Muscle of leg (tissue), 11 donors: ENCODE results near the gene SLC25A43. TPM values are rescaled to one million over a fixed set of nuclear protein-coding genes. Genes with fewer than 3 reads are reported as not detected.
A peak's percentile ranks its signal among the peaks of the same experiment; 100 is the strongest.
"Not testable (repeated sequence)": the region's sequence is repeated elsewhere in the genome, so short reads cannot be mapped to it uniquely, and the experiment has no call there.

Source experiments
- DNase-seq: peaks from one replicate; pipeline ENCODE4 v3.0.0; 2013
- H3K27ac ChIP-seq: one replicate; pipeline ENCODE4 v1.5.1; 2013; ENCODE audit warnings: mild to moderate bottlenecking, low read length, control low read depth
- H3K27me3 ChIP-seq: one replicate; pipeline ENCODE4 v1.6.1; 2013; ENCODE audit warnings: low read length; ENCODE audit not compliant: control insufficient read depth, insufficient read depth
- H3K36me3 ChIP-seq: one replicate; pipeline ENCODE4 v1.6.1; 2013; ENCODE audit warnings: low read length; ENCODE audit not compliant: control insufficient read depth, insufficient read depth
- H3K4me1 ChIP-seq: one replicate; pipeline ENCODE4 v1.6.1; 2013; ENCODE audit warnings: low read length; ENCODE audit not compliant: control insufficient read depth, insufficient read depth
- H3K4me3 ChIP-seq: one replicate; pipeline ENCODE4 v1.5.1; 2013; ENCODE audit warnings: low read length, control low read depth
- H3K9me3 ChIP-seq: replicated peaks from 2 replicates; pipeline ENCODE4 v1.6.1; 2013; ENCODE audit warnings: low read depth, low read length; ENCODE audit not compliant: control insufficient read depth
- WGBS: methylation state at CpG from one replicate; pipeline ENCODE4 v1.1.5; 2013; ENCODE audit warnings: missing lambda C conversion rate; ENCODE audit not compliant: insufficient coverage; 5-methylcytosine and 5-hydroxymethylcytosine counted together
- polyA plus RNA-seq, 8 donors: library from polyadenylated mRNA; unstranded; fragments of 120-200 nt; gene quantifications; one replicate each; pipeline versions ENCODE4 v1.2.1 to v1.2.3, GENCODE V29; 2013; ENCODE audit warnings: inconsistent platforms in 1 of 8, low replicate concordance in 1 of 8; ENCODE audit not compliant: insufficient read length in 8 of 8, insufficient read depth in 1 of 8
- total RNA-seq: library from RNA; stranded (reverse); fragments of 120-200 nt; gene quantifications from one replicate; pipeline ENCODE4 v1.2.4, GENCODE V29; 2013

Gene SLC25A43
- total and polyA plus RNA-seq, 9 donors, result 3.9 to 11.7 (median 7.5) TPM

DNA sequence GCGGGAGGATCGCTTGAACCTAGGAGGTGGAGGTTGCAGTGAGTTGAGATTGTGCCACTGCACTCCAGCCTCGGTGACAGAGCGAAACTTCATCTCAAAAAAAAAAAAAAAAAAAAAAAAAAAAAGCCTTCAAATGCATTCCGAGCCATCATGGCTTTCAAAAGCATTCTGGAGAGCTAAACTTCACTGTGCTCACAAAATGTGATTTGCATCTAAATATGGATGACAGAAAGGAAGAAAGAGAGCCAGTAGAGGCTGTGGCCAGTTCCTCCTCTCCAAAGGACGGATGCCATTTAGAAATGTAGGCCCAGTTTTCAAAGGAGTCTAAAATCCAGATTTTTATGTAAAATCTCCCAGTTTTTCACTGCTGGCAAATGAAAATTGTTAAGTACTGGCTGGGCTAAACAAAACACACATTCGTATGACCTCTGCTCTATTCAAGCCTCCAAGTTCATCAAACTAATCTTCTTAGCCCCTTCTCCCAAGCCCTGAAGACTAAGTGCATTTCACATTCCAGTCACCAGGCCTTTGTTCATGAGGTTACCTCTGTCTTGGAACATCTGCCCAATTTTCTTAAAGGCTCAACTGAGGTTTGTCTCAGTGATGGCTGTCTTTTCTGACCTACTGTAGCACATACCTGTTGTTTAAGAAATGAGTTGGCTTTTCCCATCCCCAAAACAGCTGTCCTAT is 22.0 kb downstream of the SLC25A43 start:
- DNase-seq, result no peak
- H3K4me3 ChIP-seq, result no peak overlapping the region
- 63% methylated on average over 2 of the region's 7 CpGs for WGBS
- H3K9me3 ChIP-seq, result no peaks in the 10 kb centered on the region
- H3K36me3 ChIP-seq, result peaks cover 4% of the 10 kb centered on the region
- H3K4me1 ChIP-seq, result no peaks in the 10 kb centered on the region
- H3K27ac ChIP-seq, result no peak overlapping the region
- H3K27me3 ChIP-seq, result no peaks in the 10 kb centered on the region

- DNase-seq, result peak; percentile 64
- Histone ChIP-seq H3K36me3 (peaks cover 4% of the 10 kb centered on the region), H3K9me3 (no peaks in the 10 kb centered on the region), H3K4me3 (no peak overlapping the region), H3K27ac (no peak overlapping the region), H3K4me1 (no peaks in the 10 kb centered on the region), H3K27me3 (peaks cover 3% of the 10 kb centered on the region)
- 96% methylated on average over 11 of the region's 14 CpGs for WGBS
Observed at GRCh38 chrX:119423631-119424030, 24.5 kb downstream of the SLC25A43 start.

DNA sequence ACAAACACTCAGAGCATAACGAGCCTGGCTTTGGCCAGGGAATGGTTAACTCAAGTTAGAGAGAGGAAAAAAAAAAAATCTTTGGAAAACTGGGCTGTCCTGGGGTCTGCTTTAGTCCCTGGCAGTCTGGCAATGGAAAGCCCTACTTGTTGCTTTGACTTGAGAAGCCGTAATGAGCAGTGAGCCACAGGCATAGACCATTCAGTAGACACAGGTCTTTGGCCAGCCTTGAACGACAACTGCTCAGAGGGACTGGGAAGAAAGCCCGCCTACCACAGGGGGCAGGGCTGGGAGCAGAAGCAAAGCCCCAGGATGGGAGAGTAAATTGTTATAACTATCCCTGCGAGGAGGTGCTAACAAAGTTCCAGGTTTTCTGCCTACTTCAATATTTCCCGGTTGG is 25.9 kb downstream of the SLC25A43 start:
- no peak for DNase-seq
- H3K27ac ChIP-seq, result no peak overlapping the region
- no peaks in the 10 kb centered on the region for H3K4me1 ChIP-seq
- no peaks in the 10 kb centered on the region for H3K9me3 ChIP-seq
- no peak overlapping the region for H3K4me3 ChIP-seq
- H3K27me3 ChIP-seq, result peaks cover 3% of the 10 kb centered on the region
- no peaks in the 10 kb centered on the region for H3K36me3 ChIP-seq
- 70% methylated on average over 3 of the region's 6 CpGs for WGBS

- Histone ChIP-seq H3K27ac (no peak overlapping the region), H3K27me3 (peaks cover 3% of the 10 kb centered on the region), H3K36me3 (no peaks in the 10 kb centered on the region), H3K4me1 (no peaks in the 10 kb centered on the region), H3K9me3 (no peaks in the 10 kb centered on the region), H3K4me3 (no peak overlapping the region)
- DNase-seq, result peak; percentile 24
- 70% methylated on average over 6 of the region's 9 CpGs for WGBS
Observed at GRCh38 chrX:119427024-119427794, 28.1 kb downstream of the SLC25A43 start.

DNA sequence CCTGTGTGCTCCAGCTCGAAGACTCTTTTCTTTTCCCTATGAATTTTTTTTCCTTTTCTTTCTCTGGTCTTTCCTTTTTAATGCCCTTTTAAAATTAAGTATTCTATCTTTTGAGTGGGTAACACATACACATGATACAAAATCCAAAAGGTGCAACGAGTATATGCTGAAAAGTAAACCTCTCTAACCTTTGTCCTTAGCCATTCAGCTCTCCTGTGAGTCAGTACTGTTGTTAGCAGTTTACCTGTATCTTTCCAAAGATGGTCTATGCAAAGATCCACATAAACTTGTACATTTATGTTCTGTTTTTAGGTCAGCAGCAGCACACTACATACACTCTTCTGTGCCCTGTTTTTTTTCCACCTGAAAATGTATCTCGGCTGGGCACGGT is 28.7 kb downstream of the SLC25A43 start:
- H3K4me1 ChIP-seq, result no peaks in the 10 kb centered on the region
- H3K27ac ChIP-seq, result no peak overlapping the region
- H3K27me3 ChIP-seq, result peaks cover 3% of the 10 kb centered on the region
- no peaks in the 10 kb centered on the region for H3K9me3 ChIP-seq
- H3K4me3 ChIP-seq, result no peak overlapping the region
- no peaks in the 10 kb centered on the region for H3K36me3 ChIP-seq
- WGBS, result 100% methylated on average over 1 of the region's 4 CpGs
- no peak for DNase-seq

DNA sequence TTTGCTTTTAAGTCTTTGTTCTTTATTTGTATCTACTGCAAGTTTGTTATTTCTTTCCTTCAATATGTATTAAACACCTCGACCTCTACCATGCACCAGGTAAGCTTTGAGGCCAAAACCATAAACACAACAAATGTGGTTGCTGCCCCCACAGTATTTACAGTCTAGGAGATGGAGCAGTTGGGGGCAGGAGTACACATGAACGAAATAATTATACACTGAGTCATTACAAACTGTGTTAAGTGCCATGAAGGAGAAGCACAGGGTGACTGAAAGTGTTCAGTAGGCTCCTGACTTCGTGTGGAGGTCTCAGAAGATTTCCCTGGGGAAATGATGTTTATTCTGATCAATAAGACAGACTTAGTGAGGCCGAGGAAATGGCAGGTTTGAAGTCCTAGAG is 30.3 kb downstream of the SLC25A43 start:
- no peak overlapping the region for H3K27ac ChIP-seq
- H3K4me3 ChIP-seq, result no peak overlapping the region
- H3K9me3 ChIP-seq, result no peaks in the 10 kb centered on the region
- H3K27me3 ChIP-seq, result peaks cover 3% of the 10 kb centered on the region
- H3K36me3 ChIP-seq, result no peaks in the 10 kb centered on the region
- WGBS, result 32% methylated on average over 2 of the region's 4 CpGs
- DNase-seq, result no peak
- no peaks in the 10 kb centered on the region for H3K4me1 ChIP-seq

DNA sequence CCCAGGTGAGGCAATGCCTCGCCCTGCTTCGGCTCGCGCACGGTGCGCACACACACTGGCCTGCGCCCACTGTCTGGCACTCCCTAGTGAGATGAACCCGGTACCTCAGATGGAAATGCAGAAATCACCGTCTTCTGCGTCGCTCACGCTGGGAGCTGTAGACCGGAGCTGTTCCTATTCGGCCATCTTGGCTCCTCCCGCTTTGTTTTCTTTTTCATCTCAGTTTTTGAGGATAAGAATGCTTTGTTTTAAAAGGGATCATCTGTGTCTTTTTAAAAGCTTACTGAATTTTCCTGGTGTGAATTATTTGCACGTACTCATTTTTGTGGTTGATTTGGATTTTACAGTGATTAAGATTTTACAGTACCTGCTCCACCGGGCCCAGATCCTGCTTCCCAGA is 42.2 kb downstream of the SLC25A43 start:
- H3K4me1 ChIP-seq, DNase-seq, H3K4me3 ChIP-seq, H3K36me3 ChIP-seq, H3K27me3 ChIP-seq, H3K27ac ChIP-seq, H3K9me3 ChIP-seq: not testable (repeated sequence)
- WGBS, result 83% methylated on average over 2 of the region's 17 CpGs

- WGBS, result no CpG with 5 or more reads among the region's 2 CpGs
- DNase-seq, result no peak
- H3K27me3 ChIP-seq, result no peaks in the 10 kb centered on the region
- H3K9me3 ChIP-seq, result no peaks in the 10 kb centered on the region
- H3K36me3 ChIP-seq, result no peaks in the 10 kb centered on the region
- H3K4me3 ChIP-seq, result no peak overlapping the region
- H3K4me1 ChIP-seq, result no peaks in the 10 kb centered on the region
- H3K27ac ChIP-seq, result no peak overlapping the region
Observed at GRCh38 chrX:119442286-119442685, 43.1 kb downstream of the SLC25A43 start.

DNA sequence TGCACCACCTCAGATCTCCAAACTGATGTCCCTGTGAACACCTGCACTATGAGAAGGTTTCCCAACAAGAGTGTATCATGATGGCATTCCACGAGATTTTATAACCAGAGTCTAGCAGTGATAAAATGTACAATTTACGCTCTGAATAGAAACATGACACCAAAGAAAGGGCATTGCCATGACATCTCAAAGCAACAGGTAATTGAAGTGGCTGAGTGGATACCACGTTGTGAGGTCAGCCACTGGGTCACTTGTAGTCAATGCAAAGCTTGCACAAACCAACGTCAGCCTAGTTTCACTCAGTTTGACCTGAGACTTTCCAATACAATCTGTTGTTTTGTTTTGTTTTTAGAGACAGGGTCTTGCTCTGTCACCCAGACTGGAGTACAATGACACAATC is 54.1 kb downstream of the SLC25A43 start:
- WGBS, result 72% methylated on average over 4 of the region's 4 CpGs
- H3K4me1 ChIP-seq, result no peaks in the 10 kb centered on the region
- H3K9me3 ChIP-seq, result no peaks in the 10 kb centered on the region
- no peak for DNase-seq
- H3K4me3 ChIP-seq, result no peak overlapping the region
- no peaks in the 10 kb centered on the region for H3K36me3 ChIP-seq
- no peaks in the 10 kb centered on the region for H3K27me3 ChIP-seq
- H3K27ac ChIP-seq, result no peak overlapping the region

- no peak overlapping the region for H3K4me3 ChIP-seq
- H3K4me1 ChIP-seq, result no peaks in the 10 kb centered on the region
- no peaks in the 10 kb centered on the region for H3K27me3 ChIP-seq
- no peak for DNase-seq
- H3K27ac ChIP-seq, result no peak overlapping the region
- no CpG with 5 or more reads among the region's 1 CpG for WGBS
- no peaks in the 10 kb centered on the region for H3K36me3 ChIP-seq
- H3K9me3 ChIP-seq, result no peaks in the 10 kb centered on the region
Observed at GRCh38 chrX:119455264-119455663, 56.1 kb downstream of the SLC25A43 start.
